Activated CD4-positive, alpha-beta T cell treated with anti-CD3 and anti-CD28 coated beads for 36 hours (primary cell): ENCODE measurements around the gene TPM2. TPM values are rescaled to one million over a fixed set of nuclear protein-coding genes. Genes with fewer than 3 reads are reported as not detected.
A peak's percentile ranks its signal among the peaks of the same experiment; 100 is the strongest.

Experiments
- ATAC-seq: fragments of 200-7000 bp; cut with Tn5 transposase; one replicate; pipeline ENCODE4 v1.10.0; 2021; ENCODE audit warnings: mild to moderate bottlenecking, moderate library complexity
- CTCF ChIA-PET: fragments of 350-600 bp; sonication (Branson Sonifier 250); formaldehyde crosslinking; loops from one replicate; lab custom pipeline; 2021; ENCODE audit warnings: antibody characterized with exemption; lab: Charles Lee
- POLR2A ChIA-PET: fragments of 350-600 bp; sonication (Branson Sonifier 250); formaldehyde crosslinking; loops from one replicate; lab custom pipeline; 2021; ENCODE audit warnings: antibody characterized with exemption, inconsistent platforms; lab: Charles Lee
- DNase-seq: peaks from one replicate; pipeline ENCODE4 v3.0.0-alpha.2; 2020
- H3K27ac Mint-ChIP-seq: one replicate; pipeline ENCODE4 v1.8.0; 2021; ENCODE audit warnings: mixed read lengths
- H3K27me3 Mint-ChIP-seq: one replicate; pipeline ENCODE4 v1.8.0; 2021; ENCODE audit warnings: mixed read lengths
- H3K36me3 Mint-ChIP-seq: one replicate; pipeline ENCODE4 v1.8.0; 2021; ENCODE audit warnings: low read depth, mixed read lengths
- H3K4me1 Mint-ChIP-seq: one replicate; pipeline ENCODE4 v1.8.0; 2021; ENCODE audit warnings: mixed read lengths
- H3K4me3 Mint-ChIP-seq: one replicate; pipeline ENCODE4 v1.8.0; 2021; ENCODE audit warnings: mild to moderate bottlenecking, moderate library complexity, mixed read lengths
- H3K9me3 Mint-ChIP-seq: one replicate; pipeline ENCODE4 v1.8.0; 2021; ENCODE audit warnings: low read depth, mixed read lengths
- intact Hi-C, 2 experiments: fragments of 100-400 bp; cut with DNase I in 1 of 2; cut with micrococcal nuclease in 1 of 2; formaldehyde crosslinking; loops; one replicate each; pipeline versions ENCODE4 v1.14.2 to v1.15.1; 2022 to 2024; cut with DNase I, micrococcal nuclease
- total RNA-seq, 2 experiments: library from RNA; stranded (reverse); gene quantifications; one replicate each; pipeline ENCODE4 v1.2.3, GENCODE V29; 2021

The TPM2 gene
- total RNA-seq, result 1 to 10 TPM; 4.3 to 5.5 TPM

GRCh38 chr9:35689542-35690293, at the start of gene TPM2:
TSS of gene TPM2 (minus strand) at chr9:35689925. CDS start at chr9:35689817, 108 bp downstream.
- peak within 1 kb of the TSS; percentile 71 for H3K4me3 Mint-ChIP-seq
- H3K27ac Mint-ChIP-seq, result peak within 1 kb of the TSS; percentile 61
- H3K4me1 Mint-ChIP-seq, result peaks cover 23% of the 10 kb centered on the region
- H3K36me3 Mint-ChIP-seq, result no peaks in the 10 kb centered on the region
- no peak for DNase-seq
- ATAC-seq, result no peak
- H3K9me3 Mint-ChIP-seq, result no peaks in the 10 kb centered on the region
- H3K27me3 Mint-ChIP-seq, result no peaks in the 10 kb centered on the region
- POLR2A ChIA-PET, result interaction anchor here (0.8 to 1.1 kb wide), 2 partner anchors 42 to 59 kb away, joined by 3 read pairs; no protein-coding TSS in a partner anchor
- intact Hi-C loops, result loop anchor here in 1 of 2 experiments (2.0 kb wide), 1 partner anchor 43 kb away; the partner anchor contains the start of genes CREB3 and TLN1
- CTCF ChIA-PET, result interaction anchor here (0.5 to 1.9 kb wide), 3 partner anchors 31 to 205 kb away, joined by 3 to 6 read pairs (median 4); partner anchors contain the start of genes CCDC107 and RMRP

GRCh38 chr9:35738924-35739323, 49.2 kb upstream of the TPM2 start:
- Mint-ChIP-seq H3K36me3 (peaks cover 47% of the 10 kb centered on the region), H3K27me3 (no peaks in the 10 kb centered on the region), H3K9me3 (no peaks in the 10 kb centered on the region), H3K27ac (peak overlapping the region; percentile 5), H3K4me3 (no peak overlapping the region), H3K4me1 (peaks cover 12% of the 10 kb centered on the region)
- ATAC-seq (no peak), DNase-seq (no peak)
- CTCF ChIA-PET, result interaction anchor here (0.6 to 4.1 kb wide), 4 partner anchors 9 to 167 kb away, joined by 3 to 22 read pairs (median 10); partner anchors contain the start of genes GBA2 and RGP1
- POLR2A ChIA-PET, result no interaction called here
- intact Hi-C loops, result loop anchor here in 1 of 2 experiments (10.0 kb wide), 1 partner anchor 254 kb away; no protein-coding TSS in a partner anchor

- no peaks in the 10 kb centered on the region for H3K9me3 Mint-ChIP-seq
- no peak overlapping the region for H3K27ac Mint-ChIP-seq
- H3K27me3 Mint-ChIP-seq, result no peaks in the 10 kb centered on the region
- CTCF ChIA-PET, result interaction anchor here (0.6 to 4.1 kb wide), 5 partner anchors 9 to 166 kb away, joined by 3 to 22 read pairs (median 5); partner anchors contain the start of genes GBA2 and RGP1
- ATAC-seq (no peak), DNase-seq (no peak)
- H3K4me1 Mint-ChIP-seq, result peaks cover 20% of the 10 kb centered on the region
- no peak overlapping the region for H3K4me3 Mint-ChIP-seq
- peaks cover 40% of the 10 kb centered on the region for H3K36me3 Mint-ChIP-seq
- intact Hi-C loops, result loop anchor here in 1 of 2 experiments (10.0 kb wide), 1 partner anchor 253 kb away; no protein-coding TSS in a partner anchor
- POLR2A ChIA-PET, result interaction anchor here (0.6 kb wide), 1 partner anchor 1432 kb away, joined by 3 read pairs; no protein-coding TSS in a partner anchor
Observed at GRCh38 chr9:35738186-35738585, 48.5 kb upstream of the TPM2 start.

- H3K27me3 Mint-ChIP-seq, result no peaks in the 10 kb centered on the region
Observed at GRCh38 chr9:35737143-35737542, 47.4 kb upstream of the TPM2 start.

GRCh38 chr9:35736201-35736633, 46.5 kb upstream of the TPM2 start:
- no peak overlapping the region for H3K27ac Mint-ChIP-seq
- DNase-seq (peak; percentile 78), ATAC-seq (peak; percentile 11)
- H3K27me3 Mint-ChIP-seq, result no peaks in the 10 kb centered on the region
- intact Hi-C loops, result loop anchor here (1.0 to 10.0 kb wide), 2 partner anchors 146 to 251 kb away; no protein-coding TSS in a partner anchor
- ChIA-PET POLR2A (interaction anchor here (1.1 kb wide), 1 partner anchor 12 kb away, joined by 4 read pairs; no protein-coding TSS in a partner anchor), CTCF (interaction anchor here (0.6 to 2.9 kb wide), 16 partner anchors 8 to 333 kb away, joined by 3 to 44 read pairs (median 4); partner anchors contain the start of genes ARHGEF39, GBA2 and RGP1)
- no peaks in the 10 kb centered on the region for H3K9me3 Mint-ChIP-seq
- peaks cover 41% of the 10 kb centered on the region for H3K36me3 Mint-ChIP-seq
- peaks cover 18% of the 10 kb centered on the region for H3K4me1 Mint-ChIP-seq
- no peak overlapping the region for H3K4me3 Mint-ChIP-seq

More at GRCh38 chr9:35737143-35737542, 47.4 kb upstream of the TPM2 start:
- Mint-ChIP-seq H3K27ac (no peak overlapping the region), H3K4me1 (peaks cover 19% of the 10 kb centered on the region), H3K9me3 (no peaks in the 10 kb centered on the region), H3K4me3 (no peak overlapping the region), H3K36me3 (peaks cover 39% of the 10 kb centered on the region)
- no peak for ATAC-seq
- no peak for DNase-seq
- intact Hi-C loops, result loop anchor here in 1 of 2 experiments (10.0 kb wide), 1 partner anchor 252 kb away; no protein-coding TSS in a partner anchor
- ChIA-PET CTCF (interaction anchor here (0.5 to 4.1 kb wide), 6 partner anchors 8 to 145 kb away, joined by 3 to 22 read pairs (median 5); partner anchors contain the start of genes GBA2, RGP1 and SPAG8), POLR2A (no interaction called here)

- H3K9me3 Mint-ChIP-seq, result no peaks in the 10 kb centered on the region
- intact Hi-C loops, result loop anchor here (5.0 to 10.0 kb wide), 6 partner anchors 117 to 1277 kb away; partner anchors contain the start of genes CD72 (in 1 of the 2), DNAI1 (in 1 of the 2), FAM219A (in 1 of the 2) and GNE (in 1 of the 2)
- H3K4me3 Mint-ChIP-seq, result no peak overlapping the region
- ChIA-PET POLR2A (interaction anchor here (0.6 kb wide), 1 partner anchor 385 kb away, joined by 4 read pairs; no protein-coding TSS in a partner anchor), CTCF (interaction anchor here (0.6 to 2.9 kb wide), 9 partner anchors 10 to 117 kb away, joined by 3 to 44 read pairs (median 6); partner anchors contain the start of genes GBA2 and RGP1)
- peaks cover 37% of the 10 kb centered on the region for H3K36me3 Mint-ChIP-seq
- peak overlapping the region; percentile 16 for H3K27ac Mint-ChIP-seq
- H3K4me1 Mint-ChIP-seq, result peaks cover 21% of the 10 kb centered on the region
- ATAC-seq, result no peak
- no peaks in the 10 kb centered on the region for H3K27me3 Mint-ChIP-seq
- no peak for DNase-seq
Observed at GRCh38 chr9:35734096-35734495, 44.4 kb upstream of the TPM2 start.

GRCh38 chr9:35732800-35733541, 43.2 kb upstream of the TPM2 start:
- ChIA-PET CTCF (interaction anchor here (0.6 to 8.4 kb wide), 14 partner anchors 9 to 1038 kb away, joined by 3 to 68 read pairs (median 6); partner anchors contain the start of genes CCDC107, GBA2, RGP1 and RMRP), POLR2A (interaction anchor here (0.6 to 1.6 kb wide), 7 partner anchors 16 to 173 kb away, joined by 3 to 14 read pairs (median 3); partner anchors contain the start of genes CCDC107, GBA2, HRCT1 and RGP1)
- Mint-ChIP-seq H3K4me1 (peaks cover 21% of the 10 kb centered on the region), H3K27me3 (no peaks in the 10 kb centered on the region), H3K36me3 (peaks cover 27% of the 10 kb centered on the region), H3K9me3 (no peaks in the 10 kb centered on the region), H3K27ac (peak overlapping the region; percentile 91), H3K4me3 (no peak overlapping the region)
- intact Hi-C loops, result loop anchor here (1.0 to 10.0 kb wide), 21 partner anchors 16 to 1276 kb away; partner anchors contain the start of genes GBA2 (in 2 of the 2), RGP1 (in 2 of the 2), CCDC107 (in 1 of the 2) and CD72 (in 1 of the 2)
- ATAC-seq, result peak; percentile 12
- DNase-seq, result peak; percentile 64

- intact Hi-C loops, result loop anchor here (1.0 to 10.0 kb wide), 21 partner anchors 17 to 1275 kb away; partner anchors contain the start of genes GBA2 (in 2 of the 2), RGP1 (in 2 of the 2), CCDC107 (in 1 of the 2) and CD72 (in 1 of the 2)
- ChIA-PET POLR2A (interaction anchor here (0.6 to 1.6 kb wide), 6 partner anchors 16 to 174 kb away, joined by 3 to 14 read pairs (median 3); partner anchors contain the start of genes CCDC107, GBA2, HRCT1 and RGP1), CTCF (interaction anchor here (0.5 to 8.4 kb wide), 16 partner anchors 9 to 1098 kb away, joined by 3 to 68 read pairs (median 6); partner anchors contain the start of genes CCDC107, GBA2, RGP1 and RMRP)
- no peaks in the 10 kb centered on the region for H3K27me3 Mint-ChIP-seq
- H3K9me3 Mint-ChIP-seq, result no peaks in the 10 kb centered on the region
- DNase-seq, result peak; percentile 98
- ATAC-seq, result peak; percentile 87
- H3K27ac Mint-ChIP-seq, result peak within 1 kb of the TSS; percentile 93
- peaks cover 22% of the 10 kb centered on the region for H3K36me3 Mint-ChIP-seq
- peaks cover 21% of the 10 kb centered on the region for H3K4me1 Mint-ChIP-seq
- H3K4me3 Mint-ChIP-seq, result no peak within 1 kb of the TSS
Observed at GRCh38 chr9:35732185-35732799, 42.6 kb upstream of the TPM2 start, which contains the start of the genes CREB3 and TLN1. TSS of gene CREB3 (plus strand) at chr9:35732666. CDS start at chr9:35732773, 107 bp downstream. TSS of gene TLN1 (minus strand) at chr9:35732195. CDS start at chr9:35725694, 6,501 bp downstream.
